ENCODE results near the gene MACROD2. TPM values are rescaled to one million over a fixed set of nuclear protein-coding genes. Genes with fewer than 3 reads are reported as not detected.

MACROD2 gene
- total and polyA plus RNA-seq, 4 donors, result 13.0 to 67.1 (median 20.7) TPM

DNA sequence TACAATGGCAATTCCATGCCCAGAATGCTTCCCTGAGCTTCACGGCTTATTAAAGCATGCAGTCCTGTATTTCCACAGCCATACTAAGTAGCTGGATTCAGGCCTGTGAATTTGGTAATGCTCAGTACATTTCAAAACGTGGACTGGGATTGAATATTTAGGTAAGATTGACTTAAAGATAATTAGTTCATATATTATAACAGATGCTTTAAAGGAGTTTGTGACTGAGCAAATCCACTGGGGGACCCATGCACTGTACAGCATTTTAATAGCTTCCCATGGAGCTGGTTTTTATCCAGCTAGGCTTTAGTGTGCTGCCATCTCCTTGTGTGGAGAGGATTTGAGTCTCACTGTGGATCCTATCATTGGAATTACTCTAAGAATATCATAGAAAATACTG lies 763.0 kb downstream of the MACROD2 start:
- ATAC-seq (ENCODE audit: insufficient read depth, low FRiP score) (no peak), DNase-seq (no peak)
- no peaks in the 10 kb centered on the region for H3K9me3 ChIP-seq (ENCODE audit: control insufficient read depth in 4 of 4, insufficient read depth in 3 of 4, low read length in 3 of 4)
- no peaks in the 10 kb centered on the region for H3K4me1 ChIP-seq (ENCODE audit: control insufficient read depth in 5 of 5, insufficient read depth in 5 of 5, low read length in 5 of 5)
- 69 to 78% methylated on average over 2 of the region's 2 CpGs for WGBS, 2 donors
- no peak overlapping the region for H3K4me3 ChIP-seq
- TF ChIP-seq, protein P1, sequence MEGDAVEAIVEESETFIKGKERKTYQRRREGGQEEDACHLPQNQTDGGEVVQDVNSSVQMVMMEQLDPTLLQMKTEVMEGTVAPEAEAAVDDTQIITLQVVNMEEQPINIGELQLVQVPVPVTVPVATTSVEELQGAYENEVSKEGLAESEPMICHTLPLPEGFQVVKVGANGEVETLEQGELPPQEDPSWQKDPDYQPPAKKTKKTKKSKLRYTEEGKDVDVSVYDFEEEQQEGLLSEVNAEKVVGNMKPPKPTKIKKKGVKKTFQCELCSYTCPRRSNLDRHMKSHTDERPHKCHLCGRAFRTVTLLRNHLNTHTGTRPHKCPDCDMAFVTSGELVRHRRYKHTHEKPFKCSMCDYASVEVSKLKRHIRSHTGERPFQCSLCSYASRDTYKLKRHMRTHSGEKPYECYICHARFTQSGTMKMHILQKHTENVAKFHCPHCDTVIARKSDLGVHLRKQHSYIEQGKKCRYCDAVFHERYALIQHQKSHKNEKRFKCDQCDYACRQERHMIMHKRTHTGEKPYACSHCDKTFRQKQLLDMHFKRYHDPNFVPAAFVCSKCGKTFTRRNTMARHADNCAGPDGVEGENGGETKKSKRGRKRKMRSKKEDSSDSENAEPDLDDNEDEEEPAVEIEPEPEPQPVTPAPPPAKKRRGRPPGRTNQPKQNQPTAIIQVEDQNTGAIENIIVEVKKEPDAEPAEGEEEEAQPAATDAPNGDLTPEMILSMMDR (IDR thresholded peaks at IDR 0.05; ENCODE audit: control extremely low read depth, extremely low read depth), result no peak
- H3K9ac ChIP-seq (ENCODE audit: insufficient read depth in 1 of 2, low read length in 2 of 2), result no peak overlapping the region
- no peaks in the 10 kb centered on the region for H3K27me3 ChIP-seq (ENCODE audit: control insufficient read depth in 3 of 3, insufficient read depth in 3 of 3, low read length in 2 of 3)
- H3K36me3 ChIP-seq (ENCODE audit: control insufficient read depth in 4 of 4, insufficient read depth in 4 of 4, low read length in 4 of 4), result no peaks in the 10 kb centered on the region
- no peak overlapping the region for H3K27ac ChIP-seq (ENCODE audit: low read depth in 1 of 2, low read length in 1 of 2)

DNA sequence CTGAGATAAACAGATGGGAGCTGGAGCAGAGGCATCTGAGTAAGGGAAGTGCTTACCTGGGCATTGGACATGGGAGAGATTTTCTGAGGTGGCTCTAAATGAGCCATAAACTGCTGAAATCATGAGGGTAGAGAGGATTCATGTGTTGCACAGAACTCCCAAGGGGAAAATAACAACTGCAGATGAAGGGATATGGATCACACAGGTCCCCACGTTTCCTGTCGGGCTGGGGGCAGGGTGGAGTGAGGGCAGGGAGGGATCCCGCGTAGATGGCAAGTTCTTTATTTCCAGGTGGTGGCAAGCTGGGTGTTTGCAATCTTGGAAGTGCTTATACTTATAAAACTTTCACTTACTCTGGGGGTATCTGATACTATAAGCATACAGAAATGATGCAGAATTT lies 764.7 kb downstream of the MACROD2 start:
- ATAC-seq (ENCODE audit: insufficient read depth, low FRiP score), result no peak

DNA sequence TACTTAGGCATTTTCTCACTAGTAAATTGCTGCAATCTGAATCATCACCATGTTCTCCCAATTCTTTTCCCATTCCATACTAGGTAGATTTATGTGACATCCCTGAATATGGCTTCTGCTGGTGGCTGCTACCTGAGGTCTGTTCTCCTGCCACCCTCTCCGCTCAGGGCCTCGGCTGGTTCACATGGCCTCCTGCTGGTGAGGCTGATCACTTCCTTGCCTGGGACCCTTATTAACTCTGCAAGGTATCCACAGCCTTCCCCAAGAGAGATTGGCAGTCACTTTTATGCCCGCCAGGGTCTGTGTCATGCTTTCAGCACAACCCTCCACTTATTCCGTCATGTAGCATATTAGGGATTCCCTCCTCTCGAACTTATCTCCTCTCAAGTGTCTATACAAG lies 766.6 kb downstream of the MACROD2 start:
- Histone ChIP-seq H3K36me3 (ENCODE audit: control insufficient read depth in 4 of 4, insufficient read depth in 4 of 4, low read length in 4 of 4) (no peaks in the 10 kb centered on the region), H3K4me1 (ENCODE audit: control insufficient read depth in 5 of 5, insufficient read depth in 5 of 5, low read length in 5 of 5) (peaks cover 0 to 3% (median 0%) of the 10 kb centered on the region in 5 donors), H3K4me3 (no peak overlapping the region), H3K27ac (ENCODE audit: low read depth in 1 of 2, low read length in 1 of 2) (no peak overlapping the region), H3K9me3 (ENCODE audit: control insufficient read depth in 4 of 4, insufficient read depth in 3 of 4, low read length in 3 of 4) (no peaks in the 10 kb centered on the region), H3K27me3 (ENCODE audit: control insufficient read depth in 3 of 3, insufficient read depth in 3 of 3, low read length in 2 of 3) (no peaks in the 10 kb centered on the region), H3K9ac (ENCODE audit: insufficient read depth in 1 of 2, low read length in 2 of 2) (no peak overlapping the region)
- DNase-seq, result no peak
- WGBS, 2 donors, result 78 to 86% methylated on average over 5 of the region's 5 CpGs
- ATAC-seq (ENCODE audit: insufficient read depth, low FRiP score), result no peak
- TF ChIP-seq, protein P1 (IDR thresholded peaks at IDR 0.05; ENCODE audit: control extremely low read depth, extremely low read depth), result no peak

More for the DNA sequence above, 764.7 kb downstream of the MACROD2 start:
- 76 to 77% methylated on average over 4 of the region's 4 CpGs for WGBS, 2 donors
- DNase-seq, result no peak
- TF ChIP-seq, protein P1 (IDR thresholded peaks at IDR 0.05; ENCODE audit: control extremely low read depth, extremely low read depth), result no peak
- Histone ChIP-seq H3K9ac (ENCODE audit: insufficient read depth in 1 of 2, low read length in 2 of 2) (no peak overlapping the region), H3K27me3 (ENCODE audit: control insufficient read depth in 3 of 3, insufficient read depth in 3 of 3, low read length in 2 of 3) (no peaks in the 10 kb centered on the region), H3K4me1 (ENCODE audit: control insufficient read depth in 5 of 5, insufficient read depth in 5 of 5, low read length in 5 of 5) (peaks cover 0 to 3% (median 0%) of the 10 kb centered on the region in 5 donors), H3K4me3 (no peak overlapping the region), H3K9me3 (ENCODE audit: control insufficient read depth in 4 of 4, insufficient read depth in 3 of 4, low read length in 3 of 4) (no peaks in the 10 kb centered on the region), H3K36me3 (ENCODE audit: control insufficient read depth in 4 of 4, insufficient read depth in 4 of 4, low read length in 4 of 4) (no peaks in the 10 kb centered on the region), H3K27ac (ENCODE audit: low read depth in 1 of 2, low read length in 1 of 2) (no peak overlapping the region)

Measured in lung (tissue), 12 donors.